Thoracic aorta (tissue), 2 donors: ENCODE data around the gene HYAL4. TPM values are rescaled to one million over a fixed set of nuclear protein-coding genes. Genes with fewer than 3 reads are reported as not detected.
"Not testable (repeated sequence)": the region's sequence is repeated elsewhere in the genome, so short reads cannot be mapped to it uniquely, and the experiment has no call there.

ENCODE experiments used
- ATAC-seq: fragments of 150-250 bp; one replicate; pipeline ENCODE4 v1.8.0; 2017; ENCODE audit warnings: low read depth; ENCODE audit not compliant: insufficient number of reproducible peaks, low FRiP score
- DNase-seq: peaks from one replicate; pipeline ENCODE4 v3.0.0-alpha.2; 2020; ENCODE audit warnings: low spot score
- H3K27ac ChIP-seq, 2 donors: fragments of 200-600 bp; sonication (generic); 1 replicate in 1 of 2; 2 replicates in 1 of 2; pipeline ENCODE4 v1.5.1; 2016; ENCODE audit warnings: mild to moderate bottlenecking in 2 of 2, moderate library complexity in 2 of 2
- H3K27me3 ChIP-seq: fragments of 200-600 bp; sonication (generic); replicated peaks from 2 replicates; pipeline ENCODE4 v1.6.0; 2016; ENCODE audit warnings: mild to moderate bottlenecking; ENCODE audit not compliant: insufficient read depth
- H3K36me3 ChIP-seq: fragments of 200-600 bp; sonication (generic); one replicate; pipeline ENCODE4 v1.5.1; 2016
- H3K4me1 ChIP-seq, 2 donors: fragments of 200-600 bp; sonication (generic); 1 replicate in 1 of 2; 2 replicates in 1 of 2; pipeline versions ENCODE4 v1.5.1 to v1.6.0; 2016; ENCODE audit warnings: low read depth in 2 of 2, mild to moderate bottlenecking in 1 of 2; ENCODE audit not compliant: control insufficient read depth in 1 of 2
- H3K4me3 ChIP-seq: fragments of 200-600 bp; sonication (generic); 2 replicates; pipeline ENCODE4 v1.5.1; 2016; ENCODE audit warnings: mild to moderate bottlenecking
- H3K9me3 ChIP-seq: fragments of 200-600 bp; sonication (generic); 2 replicates; pipeline ENCODE4 v1.5.1; 2016
- CTCF ChIP-seq: fragments of 200-600 bp; sonication (generic); IDR thresholded peaks from one replicate; pipeline ENCODE4 v1.5.1; 2019; ENCODE audit warnings: antibody characterized with exemption
- total RNA-seq, 2 donors: library from RNA; depleted of rRNA; stranded (reverse); fragments of >200 nt; gene quantifications; one replicate each; pipeline versions ENCODE4 v1.1.0 to v1.2.3, GENCODE V29; 2016

The HYAL4 gene
- total RNA-seq, 2 donors from 2014 or later = not detected

GRCh38 chr7:123876557-123877256 lies 31.7 kb downstream of the HYAL4 start:
- Histone ChIP-seq H3K9me3 (no peaks in the 10 kb centered on the region), H3K27me3 (no peaks in the 10 kb centered on the region), H3K4me1 (no peaks in the 10 kb centered on the region), H3K27ac (no peak overlapping the region), H3K36me3 (no peaks in the 10 kb centered on the region), H3K4me3 (no peak overlapping the region)
- no peak for TF ChIP-seq CTCF
- ATAC-seq = no peak
- no peak for DNase-seq

- no peak for ATAC-seq
- Histone ChIP-seq H3K4me3 (no peak overlapping the region), H3K27me3 (no peaks in the 10 kb centered on the region), H3K36me3 (no peaks in the 10 kb centered on the region), H3K9me3 (no peaks in the 10 kb centered on the region), H3K4me1 (no peaks in the 10 kb centered on the region), H3K27ac (no peak overlapping the region)
- TF ChIP-seq CTCF = no peak
- no peak for DNase-seq
Measured at GRCh38 chr7:123879628-123880027, 34.7 kb downstream of the HYAL4 start.

- TF ChIP-seq CTCF = no peak
- H3K4me3 ChIP-seq = no peak overlapping the region
Measured at GRCh38 chr7:123881300-123881699, 36.3 kb downstream of the HYAL4 start.

GRCh38 chr7:123883154-123883553 lies 38.2 kb downstream of the HYAL4 start:
- Histone ChIP-seq H3K4me3 (no peak overlapping the region), H3K36me3 (no peaks in the 10 kb centered on the region), H3K9me3 (no peaks in the 10 kb centered on the region), H3K4me1 (no peaks in the 10 kb centered on the region), H3K27ac (no peak overlapping the region), H3K27me3 (no peaks in the 10 kb centered on the region)
- DNase-seq = no peak
- ATAC-seq = no peak
- no peak for TF ChIP-seq CTCF

More at GRCh38 chr7:123881300-123881699, 36.3 kb downstream of the HYAL4 start:
- ATAC-seq (no peak), DNase-seq (no peak)
- no peaks in the 10 kb centered on the region for H3K9me3 ChIP-seq
- H3K36me3 ChIP-seq = no peaks in the 10 kb centered on the region
- H3K4me1 ChIP-seq = no peaks in the 10 kb centered on the region
- H3K27ac ChIP-seq = no peak overlapping the region
- no peaks in the 10 kb centered on the region for H3K27me3 ChIP-seq

GRCh38 chr7:123888192-123888591 lies 43.2 kb downstream of the HYAL4 start:
- Histone ChIP-seq H3K27ac (no peak overlapping the region), H3K9me3 (peaks cover 3% of the 10 kb centered on the region), H3K36me3 (no peaks in the 10 kb centered on the region), H3K4me1 (no peaks in the 10 kb centered on the region), H3K27me3 (no peaks in the 10 kb centered on the region), H3K4me3 (no peak overlapping the region)
- ATAC-seq (no peak), DNase-seq (no peak)
- TF ChIP-seq CTCF = no peak

- DNase-seq, ATAC-seq, H3K4me3 ChIP-seq, H3K4me1 ChIP-seq, H3K36me3 ChIP-seq, H3K27ac ChIP-seq, H3K9me3 ChIP-seq, H3K27me3 ChIP-seq: not testable (repeated sequence)
Measured at GRCh38 chr7:123894753-123895152, 49.8 kb downstream of the HYAL4 start.
